GM12864 (cell line): Measurements from ENCODE around the gene TSSC4.

ENCODE experiments used
- DNase-seq: peaks from one replicate; pipeline ENCODE4 v3.0.0-alpha.2; 2011; ENCODE audit warnings: low read depth
- H3K4me3 ChIP-seq: 2 replicates; pipeline ENCODE4 v1.5.1; 2011; ENCODE audit warnings: mild to moderate bottlenecking, low read depth, low read length, control low read depth
- CTCF ChIP-seq: IDR thresholded peaks from 2 replicates; pipeline ENCODE4 v1.5.1; 2011; ENCODE audit warnings: low read depth, mild to moderate bottlenecking, moderate library complexity, low read length, control low read depth, inconsistent platforms; ENCODE audit errors: missing control alignments

Gene TSSC4

GRCh38 chr11:2443406-2443805 is 42.9 kb downstream of the TSSC4 start:
- H3K4me3 ChIP-seq = no peak overlapping the region
- TF ChIP-seq CTCF = no peak
- DNase-seq = no peak

GRCh38 chr11:2443881-2444820 is 43.6 kb downstream of the TSSC4 start, which contains the start of gene TRPM5:
TSS of gene TRPM5 (minus strand) at chr11:2444514. CDS start at chr11:2423036, 21,478 bp downstream.
- TF ChIP-seq CTCF = no peak
- DNase-seq = no peak
- H3K4me3 ChIP-seq = no peak within 1 kb of the TSS; the same call in 1 of the 2 replicates

GRCh38 chr11:2444821-2445745 is 44.5 kb downstream of the TSSC4 start, which contains the start of gene KCNQ1:
TSS of gene KCNQ1 (plus strand) at chr11:2445008. CDS start at chr11:2445099, 91 bp downstream.
- H3K4me3 ChIP-seq = no peak within 1 kb of the TSS; the same call in 1 of the 2 replicates
- TF ChIP-seq CTCF = no peak
- no peak for DNase-seq

DNA sequence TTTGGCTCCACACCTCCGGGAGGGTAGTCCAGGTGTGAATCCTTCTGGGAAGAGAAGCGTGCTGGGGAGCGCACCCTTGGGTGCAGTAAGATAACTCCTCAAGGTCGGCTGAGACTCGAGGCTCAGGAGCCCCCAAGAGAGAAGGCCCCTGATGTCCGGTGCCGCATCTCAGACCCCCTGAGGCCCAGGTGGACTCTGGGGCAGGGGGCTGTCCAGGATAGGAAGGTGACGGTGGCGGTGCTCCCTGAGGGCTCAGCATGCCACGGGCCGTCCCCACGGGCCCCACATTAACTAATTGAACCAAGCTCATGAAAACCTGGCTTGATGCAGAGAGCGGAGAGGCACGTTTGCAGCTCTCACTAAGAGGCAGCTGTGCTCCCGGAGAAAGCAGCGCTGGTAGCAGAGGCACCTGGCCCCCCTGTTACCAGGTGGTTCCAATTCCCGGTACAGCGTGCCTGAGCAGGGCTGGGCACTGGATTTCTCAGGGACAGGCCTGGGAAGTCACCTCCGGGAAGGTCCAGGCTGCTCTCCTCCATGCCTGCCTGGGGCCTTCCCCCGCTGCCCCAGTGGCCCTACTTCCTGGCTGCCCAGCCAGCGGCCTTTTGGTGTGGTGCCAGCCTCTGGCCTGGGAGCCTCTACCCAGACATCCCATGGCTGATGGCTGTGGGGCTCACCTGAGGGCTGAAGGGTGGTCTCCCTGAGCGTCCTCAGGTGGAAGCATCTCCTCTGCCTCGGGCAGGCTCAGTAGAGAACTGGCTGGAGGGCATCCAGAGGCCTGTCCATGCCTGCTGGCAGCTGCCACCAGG is 45.4 kb downstream of the TSSC4 start:
- TF ChIP-seq CTCF = no peak
- H3K4me3 ChIP-seq = no peak overlapping the region
- DNase-seq = no peak

GRCh38 chr11:2446590-2447252 is 46.2 kb downstream of the TSSC4 start:
- no peak overlapping the region for H3K4me3 ChIP-seq
- DNase-seq = no peak
- TF ChIP-seq CTCF = no peak
